ENCODE results near the gene NSG1.
"Not testable (repeated sequence)": the region's sequence is repeated elsewhere in the genome, so short reads cannot be mapped to it uniquely, and the experiment has no call there.

NSG1 gene

GRCh38 chr4:4417886-4418285, 31.0 kb downstream of the NSG1 start:
- no peak for DNase-seq

- DNase-seq: no peak
These were observed 31.9 kb downstream of the NSG1 start for GRCh38 chr4:4418676-4419390.

GRCh38 chr4:4419896-4420295, 33.0 kb downstream of the NSG1 start:
- DNase-seq: no peak

GRCh38 chr4:4420421-4420820, 33.5 kb downstream of the NSG1 start:
- DNase-seq: no peak

- no peak for DNase-seq
These were observed 34.5 kb downstream of the NSG1 start for GRCh38 chr4:4421356-4421755.

GRCh38 chr4:4422117-4422516, 35.2 kb downstream of the NSG1 start:
- DNase-seq: not testable (repeated sequence)

GRCh38 chr4:4422856-4423499, 36.1 kb downstream of the NSG1 start:
- DNase-seq: no peak

GRCh38 chr4:4423706-4424498, 37.0 kb downstream of the NSG1 start:
- no peak for DNase-seq

- no peak for DNase-seq
These were observed 37.7 kb downstream of the NSG1 start for GRCh38 chr4:4424499-4425115.

- DNase-seq: no peak
These were observed 38.3 kb downstream of the NSG1 start for GRCh38 chr4:4425119-4425690.

- no peak for DNase-seq
These were observed 38.8 kb downstream of the NSG1 start for GRCh38 chr4:4425696-4426095.

- no peak for DNase-seq
These were observed 39.7 kb downstream of the NSG1 start for GRCh38 chr4:4426511-4427120.

GRCh38 chr4:4427121-4427870, 40.4 kb downstream of the NSG1 start:
- no peak for DNase-seq

- no peak for DNase-seq
These were observed 41.0 kb downstream of the NSG1 start for GRCh38 chr4:4427886-4428285.

GRCh38 chr4:4428966-4429875, 42.3 kb downstream of the NSG1 start:
- DNase-seq: peak; percentile 4

- DNase-seq: peak; percentile 23
These were observed 43.7 kb downstream of the NSG1 start for GRCh38 chr4:4430492-4431195.

GRCh38 chr4:4432341-4433125, 45.6 kb downstream of the NSG1 start:
- no peak for DNase-seq

- no peak for DNase-seq
These were observed 47.0 kb downstream of the NSG1 start for GRCh38 chr4:4433941-4434340.

GRCh38 chr4:4436244-4436823, 49.4 kb downstream of the NSG1 start:
- no peak for DNase-seq
